K562 (cell line): ENCODE data around the gene KRT38. TPM values are rescaled to one million over a fixed set of nuclear protein-coding genes. Genes with fewer than 3 reads are reported as not detected.

Experiments used
- ATAC-seq: fragments of 200-7000 bp; cut with Tn5 transposase; 3 replicates; pipeline ENCODE4 v1.9.1; 2020; ENCODE audit warnings: moderate library complexity
- BruUV-seq: library from RNA; stranded (reverse); fragments of 400-500 nt; replicated peaks from 2 replicates; lab custom pipeline; 2021; lab: Mats Ljungman, UMichigan
- CTCF ChIA-PET: fragments of 300-600 bp; formaldehyde crosslinking; extraction: SDS; loops from one replicate; lab custom pipeline; 2021; ENCODE audit warnings: low intra/inter-chr PET ratio; lab: Yijun Ruan, JAX
- POLR2A ChIA-PET: fragments of 300-600, 350-650 bp; sonication (Branson Sonifier 250); formaldehyde crosslinking; extraction: SDS; loops from one replicate; lab custom pipeline; 2021; ENCODE audit warnings: antibody characterized with exemption, inconsistent platforms; lab: Yijun Ruan, JAX
- DNase-seq, 4 experiments: peaks; one replicate each; pipeline versions ENCODE4 v3.0.0 to v3.0.0-alpha.2; 2011 to 2018; ENCODE audit warnings: low spot score in 3 of 4, mixed read lengths in 3 of 4; ENCODE audit errors: extremely low read depth in 1 of 4
- FAIRE-seq: peaks from 2 replicates; lab custom pipeline; 2011; peaks lifted over from hg19 to GRCh38; lab: Jason Lieb, UNC
- H2AFZ ChIP-seq: 2 replicates; pipeline ENCODE4 v1.6.0; 2011; ENCODE audit warnings: low read depth, low read length, control low read depth, inconsistent platforms
- H3K27ac ChIP-seq: fragments of 200-600 bp; 3 replicates; pipeline ENCODE4 v1.8.0; 2011; ENCODE audit warnings: low read depth, mild to moderate bottlenecking, control low read depth, inconsistent platforms, low read length, moderate library complexity, mixed read lengths; ENCODE audit errors: extremely low read depth
- H3K27me3 ChIP-seq, 2 experiments: fragments of 300-600 bp in 1 of 2; 2 replicates in 1 of 2; 3 replicates in 1 of 2; pipeline versions ENCODE4 v1.6.0 to v1.8.0; 2011; ENCODE audit warnings: inconsistent platforms in 2 of 2, low read length in 2 of 2, mild to moderate bottlenecking in 1 of 2, mixed read lengths in 1 of 2, moderate library complexity in 1 of 2; ENCODE audit not compliant: control insufficient read depth in 2 of 2, insufficient read depth in 2 of 2
- H3K36me3 ChIP-seq: fragments of 300-600 bp; 3 replicates; pipeline ENCODE4 v1.8.0; 2011; ENCODE audit warnings: mild to moderate bottlenecking, low read length, inconsistent platforms; ENCODE audit not compliant: control insufficient read depth, insufficient read depth
- H3K4me1 ChIP-seq, 2 experiments: fragments of 200-600 bp in 1 of 2; replicated peaks in 1 of 2; 2 replicates in 1 of 2; 3 replicates in 1 of 2; pipeline versions ENCODE4 v1.5.1 to v1.8.0; 2011; ENCODE audit warnings: inconsistent platforms in 2 of 2, low read length in 2 of 2, mild to moderate bottlenecking in 1 of 2, mixed read lengths in 1 of 2, moderate library complexity in 1 of 2; ENCODE audit not compliant: control insufficient read depth in 2 of 2, insufficient read depth in 2 of 2
- H3K4me2 ChIP-seq: 2 replicates; pipeline ENCODE4 v1.6.1; 2011; ENCODE audit warnings: low read length, control low read depth, inconsistent platforms, mixed read lengths; ENCODE audit not compliant: insufficient read depth
- H3K4me3 ChIP-seq: fragments of 200-600 bp; sonication (generic), shearing (Covaris generic); 2 replicates; pipeline ENCODE4 v1.5.1; 2016; ENCODE audit warnings: control low read depth, inconsistent platforms
- H3K79me2 ChIP-seq: fragments of 200-600 bp; 3 replicates; pipeline ENCODE4 v1.8.0; 2011; ENCODE audit warnings: low read length, inconsistent platforms; ENCODE audit not compliant: control insufficient read depth, insufficient read depth
- H3K9ac ChIP-seq, 2 experiments: 2 replicates each; pipeline versions ENCODE4 v1.6.0 to v1.6.1; 2011; ENCODE audit warnings: low read depth in 2 of 2, low read length in 2 of 2, control low read depth in 1 of 2, inconsistent platforms in 1 of 2, mild to moderate bottlenecking in 1 of 2, mixed read lengths in 1 of 2; ENCODE audit not compliant: insufficient read depth in 1 of 2
- H3K9me1 ChIP-seq: one replicate; pipeline ENCODE4 v1.6.0; 2011; ENCODE audit warnings: inconsistent platforms, mild to moderate bottlenecking, low read length, moderate library complexity; ENCODE audit not compliant: control insufficient read depth, insufficient read depth
- H3K9me3 ChIP-seq: replicated peaks from 2 replicates; pipeline ENCODE4 v1.5.1; 2011; ENCODE audit warnings: low read depth, low read length, inconsistent platforms; ENCODE audit not compliant: control insufficient read depth, insufficient read depth
- H4K20me1 ChIP-seq: replicated peaks from 2 replicates; pipeline ENCODE4 v1.6.1; 2011; ENCODE audit warnings: low read length, inconsistent platforms, mixed read lengths; ENCODE audit not compliant: control insufficient read depth, insufficient read depth
- ATF4 ChIP-seq: fragments of 450-650 bp; formaldehyde crosslinking; IDR thresholded peaks from 2 replicates; pipeline ENCODE4 v1.4.0; 2022; ENCODE audit warnings: mild to moderate bottlenecking, moderate library complexity
- CGGBP1 ChIP-seq: fragments of 250-450 bp; sonication (Bioruptor Pico); IDR thresholded peaks from 2 replicates; pipeline ENCODE4 v1.9.0; 2021; ENCODE audit warnings: mild to moderate bottlenecking
- HMG20A ChIP-seq: fragments of 450-650 bp; formaldehyde crosslinking; conservative IDR thresholded peaks from 2 replicates; pipeline ENCODE4 v1.4.0; 2020; ENCODE audit warnings: mild to moderate bottlenecking, mixed read lengths
- HMG20B ChIP-seq: fragments of 250-450 bp; sonication (Bioruptor Pico); IDR thresholded peaks from 2 replicates; pipeline ENCODE4 v1.5.0; 2021; ENCODE audit warnings: mild to moderate bottlenecking
- KAT2B ChIP-seq: IDR thresholded peaks from one replicate; pipeline ENCODE4 v1.6.1; 2012; ENCODE audit warnings: low read depth, mild to moderate bottlenecking, control low read depth, inconsistent platforms, low read length, moderate library complexity
- ZBTB9 ChIP-seq: fragments of 450-650 bp; formaldehyde crosslinking; IDR thresholded peaks from 2 replicates; pipeline ENCODE4 v1.4.0; 2020; ENCODE audit warnings: mild to moderate bottlenecking, moderate library complexity
- ZNF324 ChIP-seq: fragments of 250-450 bp; sonication (Bioruptor Pico); IDR thresholded peaks from 2 replicates; pipeline ENCODE4 v1.4.0; 2020; ENCODE audit warnings: mild to moderate bottlenecking
- ZNF717 ChIP-seq: fragments of 250-450 bp; sonication (Bioruptor Pico); IDR thresholded peaks from 2 replicates; pipeline ENCODE4 v1.5.0; 2021
- WGBS: fragments of 100-300 bp; shearing (Covaris generic); methylation state at CpG from one replicate; pipeline ENCODE4 v1.1.6; 2016; ENCODE audit warnings: low coverage, mixed read lengths; ENCODE audit not compliant: insufficient coverage; ENCODE audit errors: missing lambda C conversion rate; 5-methylcytosine and 5-hydroxymethylcytosine counted together
- in situ Hi-C: fragments of 300-500 bp; cut with MboI; formaldehyde crosslinking; loops from 4 replicates; pipeline ENCODE4 v1.15.0; 2018; ENCODE audit warnings: inconsistent platforms, mixed read lengths
- intact Hi-C: fragments of 100-400 bp; cut with micrococcal nuclease; formaldehyde crosslinking; loops from 2 replicates; pipeline ENCODE4 v1.14.2; 2022
- polyA plus RNA-seq, 8 experiments: library from polyadenylated mRNA; depleted of rRNA in 4 of 8; stranded (reverse) in 5 of 8; unstranded in 3 of 8; fragments of >200 nt; fragmentation: Nextera tagmentation in 2 of 8; fragmentation: Illumina TruSeq in 1 of 8; extraction: Ambion mirVana in 2 of 8; extraction: Trizol in 1 of 8; gene quantifications; 2 replicates each; pipeline versions ENCODE4 v1.2.1 to v1.2.3, GENCODE V29; 2011 to 2014; ENCODE audit warnings: inconsistent platforms in 1 of 8, missing spikeins in 1 of 8
- total RNA-seq, 7 experiments: library from RNA; depleted of rRNA in 6 of 7; stranded (reverse); fragments of >200 nt in 6 of 7; fragmentation: Illumina TruSeq in 2 of 7; extraction: Trizol in 2 of 7; gene quantifications; 2 replicates each; pipeline versions ENCODE4 v1.2.1 to v1.2.3, GENCODE V29; 2011 to 2021; ENCODE audit warnings: low replicate concordance in 1 of 7

Gene KRT38
- total and polyA plus RNA-seq, 9 of the 15 experiments (the other 6 are each of a cell fraction or from before 2014, with no cell fraction given) = not detected

GRCh38 chr17:41466988-41467387 lies 26.2 kb upstream of the KRT38 start, which contains the start of gene KRT32:
Gene KRT32, minus strand, starts transcription at chr17:41467386. Its CDS starts 61 bp downstream, at chr17:41467325.
- CTCF ChIA-PET = no interaction called here
- no peak for FAIRE-seq

More at GRCh38 chr17:41466988-41467387, 26.2 kb upstream of the KRT38 start, which contains the start of gene KRT32:
- Histone ChIP-seq H3K9ac (0 out of 4 replicates have a peak within 1 kb of the TSS, but pooled peaks of 1 of the 2 experiments have one; percentile 17), H3K36me3 (no peaks in the 10 kb centered on the region), H3K79me2 (no peaks in the 10 kb centered on the region), H3K27ac (no peak within 1 kb of the TSS), H3K9me1 (no peaks in the 10 kb centered on the region), H2AFZ (no peak within 1 kb of the TSS), H3K4me3 (no peak within 1 kb of the TSS), H3K9me3 (no peaks in the 10 kb centered on the region), H3K4me2 (no peak within 1 kb of the TSS), H4K20me1 (no peaks in the 10 kb centered on the region), H3K27me3 (peaks cover 31 to 55% of the 10 kb centered on the region in 2 experiments), H3K4me1 (0 out of 5 replicates have a peak, but pooled peaks cover 0 to 2% of the 10 kb centered on the region in 2 experiments)
- intact Hi-C loops (no loop called here), in situ Hi-C loops (no loop called here)
- 2% methylated on average over 14 of the region's 14 CpGs for WGBS
- no peak for TF ChIP-seq ZNF717 (CRISPR knock-in tag)
- no peak for TF ChIP-seq ZNF324 (CRISPR knock-in tag)
- TF ChIP-seq ZBTB9 = no peak
- no peak for TF ChIP-seq HMG20B (CRISPR knock-in tag)
- no peak for TF ChIP-seq HMG20A (CRISPR knock-in tag)
- TF ChIP-seq ATF4 (CRISPR knock-in tag) = no peak
- TF ChIP-seq CGGBP1 (CRISPR knock-in tag) = no peak
- no peak for TF ChIP-seq KAT2B
- ATAC-seq (no peak), DNase-seq (no peak)
- POLR2A ChIA-PET = no interaction called here
- no TSS peak for BruUV-seq
